ENCODE results near the gene MAP3K20. TPM values are rescaled to one million over a fixed set of nuclear protein-coding genes. Genes with fewer than 3 reads are reported as not detected.
"Not testable (repeated sequence)": the region's sequence is repeated elsewhere in the genome, so short reads cannot be mapped to it uniquely, and the experiment has no call there.

Gene MAP3K20
- total and polyA plus RNA-seq, 8 donors = 49.6 to 71.8 (median 64.6) TPM

- peak overlapping the region in 1 of 2 donors; percentile 83 for H3K27ac ChIP-seq
These were observed 85.9 kb downstream of the MAP3K20 start for GRCh38 chr2:173161507-173161906.

GRCh38 chr2:173163357-173163756, 87.7 kb downstream of the MAP3K20 start:
- intact Hi-C loops (cut with DNase I); H3K27ac ChIP-seq; ATAC-seq; H3K27me3 ChIP-seq; H3K36me3 ChIP-seq; H3K9me3 ChIP-seq; H3K4me3 ChIP-seq; DNase-seq: not testable (repeated sequence)
- peaks cover 6 to 34% of the 10 kb centered on the region in 2 donors for H3K4me1 ChIP-seq

More at GRCh38 chr2:173161507-173161906, 85.9 kb downstream of the MAP3K20 start:
- H3K4me1 ChIP-seq = peaks cover 6 to 46% of the 10 kb centered on the region in 2 donors
- no peak for ATAC-seq
- no peaks in the 10 kb centered on the region for H3K36me3 ChIP-seq
- no peak for DNase-seq
- H3K27me3 ChIP-seq = no peaks in the 10 kb centered on the region
- H3K9me3 ChIP-seq = peaks cover 0 to 4% of the 10 kb centered on the region in 2 donors
- no peak for TF ChIP-seq CTCF (IDR thresholded peaks at IDR 0.05)
- no peak overlapping the region for H3K4me3 ChIP-seq
- intact Hi-C loops (cut with DNase I) = no loop called here

- H3K9me3 ChIP-seq = peaks cover 0 to 4% of the 10 kb centered on the region in 2 donors
- H3K36me3 ChIP-seq = no peaks in the 10 kb centered on the region
- TF ChIP-seq CTCF (IDR thresholded peaks at IDR 0.05) = no peak
- intact Hi-C loops (cut with DNase I) = no loop called here
- no peaks in the 10 kb centered on the region for H3K27me3 ChIP-seq
- no peak overlapping the region for H3K27ac ChIP-seq
- H3K4me3 ChIP-seq = no peak overlapping the region
- no peak for DNase-seq
- no peak for ATAC-seq
- peaks cover 6 to 23% of the 10 kb centered on the region in 2 donors for H3K4me1 ChIP-seq
These were observed 88.8 kb downstream of the MAP3K20 start for GRCh38 chr2:173164396-173164795.

- Histone ChIP-seq H3K27me3 (no peaks in the 10 kb centered on the region), H3K36me3 (no peaks in the 10 kb centered on the region), H3K27ac (no peak overlapping the region), H3K9me3 (peaks cover 0 to 4% of the 10 kb centered on the region in 2 donors), H3K4me3 (no peak overlapping the region), H3K4me1 (peaks cover 5 to 11% of the 10 kb centered on the region in 2 donors)
- intact Hi-C loops (cut with DNase I) = no loop called here
- ATAC-seq (no peak), DNase-seq (no peak)
- no peak for TF ChIP-seq CTCF (IDR thresholded peaks at IDR 0.05)
These were observed 90.0 kb downstream of the MAP3K20 start for GRCh38 chr2:173165443-173166238.

- Histone ChIP-seq H3K4me3 (no peak overlapping the region), H3K4me1 (no peaks in the 10 kb centered on the region), H3K27me3 (no peaks in the 10 kb centered on the region), H3K9me3 (no peaks in the 10 kb centered on the region), H3K27ac (no peak overlapping the region), H3K36me3 (no peaks in the 10 kb centered on the region)
- ATAC-seq (no peak), DNase-seq (no peak)
- intact Hi-C loops (cut with DNase I) = no loop called here
- no peak for TF ChIP-seq CTCF (IDR thresholded peaks at IDR 0.05)
These were observed 95.7 kb downstream of the MAP3K20 start for GRCh38 chr2:173171321-173171720.
